Gastrocnemius medialis (tissue), 4 donors: ENCODE measurements around the gene ALDH1A3. TPM values are rescaled to one million over a fixed set of nuclear protein-coding genes. Genes with fewer than 3 reads are reported as not detected.

Experiments
- ATAC-seq, 2 donors: fragments of 150-250 bp; one replicate each; pipeline ENCODE4 v1.9.1; 2016
- DNase-seq, 2 donors: peaks; one replicate each; pipeline ENCODE4 v3.0.0-alpha.2; 2019
- H3K27ac ChIP-seq, 4 donors: fragments of 200-600 bp; sonication (generic); 1 replicate in 1 of 4; 2 replicates in 3 of 4; pipeline ENCODE4 v1.5.1; 2016 to 2018; ENCODE audit warnings: mild to moderate bottlenecking in 2 of 4, moderate library complexity in 1 of 4
- H3K27me3 ChIP-seq, 3 donors: fragments of 200-600 bp; sonication (generic) in 2 of 3; 1 replicate in 1 of 3; 2 replicates in 2 of 3; pipeline versions ENCODE4 v1.5.1 to v1.6.0; 2016 to 2019; ENCODE audit warnings: mild to moderate bottlenecking in 1 of 3, moderate library complexity in 1 of 3
- H3K36me3 ChIP-seq, 2 donors: fragments of 200-600 bp; sonication (generic) in 1 of 2; one replicate each; pipeline ENCODE4 v1.5.1; 2017 to 2018
- H3K4me1 ChIP-seq, 2 donors: fragments of 200-600 bp; sonication (generic) in 1 of 2; one replicate each; pipeline ENCODE4 v1.5.1; 2016 to 2017; ENCODE audit warnings: mild to moderate bottlenecking in 2 of 2
- H3K4me3 ChIP-seq, 4 donors: fragments of 200-600 bp; sonication (generic) in 3 of 4; 1 replicate in 1 of 4; 2 replicates in 3 of 4; pipeline ENCODE4 v1.5.1; 2016 to 2019; ENCODE audit warnings: mild to moderate bottlenecking in 2 of 4
- H3K9me3 ChIP-seq, 3 donors: fragments of 200-600 bp; sonication (generic) in 2 of 3; 1 replicate in 1 of 3; 2 replicates in 2 of 3; pipeline ENCODE4 v1.5.1; 2016 to 2019
- POLR2A ChIP-seq, 2 donors: fragments of 450-650 bp; IDR thresholded peaks; one replicate each; pipeline ENCODE4 v1.6.1; 2017; ENCODE audit warnings: antibody characterized with exemption in 2 of 2, mild to moderate bottlenecking in 2 of 2, moderate library complexity in 2 of 2
- in situ Hi-C, 4 donors: fragments of 200-750 bp; cut with MboI; loops; one replicate each; pipeline versions ENCODE4 v1.15.0 to v1.8.0; 2017; ENCODE audit warnings: low sequenced_read_pairs in 4 of 4
- intact Hi-C: fragments of 100-400 bp; cut with DNase I; formaldehyde crosslinking; loops from one replicate; pipeline ENCODE4 v1.15.1; 2023; ENCODE audit warnings: low total_unique reads
- total RNA-seq, 4 donors: library from RNA; depleted of rRNA; stranded (reverse); fragments of >200 nt; gene quantifications; one replicate each; pipeline versions ENCODE4 v1.1.0 to v1.2.3, GENCODE V29; 2016
- TF ChIP-seq, protein P1 (sequence below), 5 experiments: fragments of 450-650 bp in 3 of 5; fragments of 200-600 bp in 2 of 5; sonication (generic) in 2 of 5; IDR thresholded peaks in 4 of 5; conservative IDR thresholded peaks in 1 of 5; 1 replicate in 4 of 5; 2 replicates in 1 of 5; pipeline ENCODE4 v1.5.1; 2016 to 2019; ENCODE audit warnings: antibody characterized with exemption in 5 of 5, mild to moderate bottlenecking in 3 of 5, moderate library complexity in 3 of 5

The ALDH1A3 gene
- total RNA-seq, 4 donors from 2014 or later = 5.8 to 33.9 (median 15.1) TPM

DNA sequence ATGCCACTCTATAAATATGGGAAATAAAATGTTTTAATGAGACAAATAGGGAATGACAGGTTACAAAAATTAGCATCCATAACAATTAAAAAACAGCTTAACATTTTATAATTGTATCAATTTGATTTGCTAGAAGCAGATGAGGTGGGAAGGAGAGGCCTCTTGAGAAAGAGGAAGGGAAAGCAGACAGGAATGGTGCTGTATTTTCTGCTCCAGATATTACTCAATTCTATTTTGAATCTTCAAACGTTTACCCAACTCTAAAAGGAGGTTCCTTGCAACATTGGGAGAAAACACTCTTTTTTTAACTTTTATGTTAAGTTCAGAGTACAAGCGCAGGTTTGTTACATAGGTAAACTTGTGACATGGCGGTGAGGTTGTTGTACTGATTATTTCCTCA lies 44.9 kb upstream of the ALDH1A3 start:
- intact Hi-C loops (no loop called here), in situ Hi-C loops (no loop called here)
- TF ChIP-seq POLR2A (IDR thresholded peaks at IDR 0.05) = no peak
- TF ChIP-seq, protein P1, sequence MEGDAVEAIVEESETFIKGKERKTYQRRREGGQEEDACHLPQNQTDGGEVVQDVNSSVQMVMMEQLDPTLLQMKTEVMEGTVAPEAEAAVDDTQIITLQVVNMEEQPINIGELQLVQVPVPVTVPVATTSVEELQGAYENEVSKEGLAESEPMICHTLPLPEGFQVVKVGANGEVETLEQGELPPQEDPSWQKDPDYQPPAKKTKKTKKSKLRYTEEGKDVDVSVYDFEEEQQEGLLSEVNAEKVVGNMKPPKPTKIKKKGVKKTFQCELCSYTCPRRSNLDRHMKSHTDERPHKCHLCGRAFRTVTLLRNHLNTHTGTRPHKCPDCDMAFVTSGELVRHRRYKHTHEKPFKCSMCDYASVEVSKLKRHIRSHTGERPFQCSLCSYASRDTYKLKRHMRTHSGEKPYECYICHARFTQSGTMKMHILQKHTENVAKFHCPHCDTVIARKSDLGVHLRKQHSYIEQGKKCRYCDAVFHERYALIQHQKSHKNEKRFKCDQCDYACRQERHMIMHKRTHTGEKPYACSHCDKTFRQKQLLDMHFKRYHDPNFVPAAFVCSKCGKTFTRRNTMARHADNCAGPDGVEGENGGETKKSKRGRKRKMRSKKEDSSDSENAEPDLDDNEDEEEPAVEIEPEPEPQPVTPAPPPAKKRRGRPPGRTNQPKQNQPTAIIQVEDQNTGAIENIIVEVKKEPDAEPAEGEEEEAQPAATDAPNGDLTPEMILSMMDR (IDR thresholded peaks at IDR 0.05 in 4 of 5, conservative IDR thresholded peaks at IDR 0.05 in 1 of 5) = no peak
- no peak overlapping the region for H3K27ac ChIP-seq
- no peaks in the 10 kb centered on the region for H3K4me1 ChIP-seq
- H3K9me3 ChIP-seq = no peaks in the 10 kb centered on the region
- H3K36me3 ChIP-seq = no peaks in the 10 kb centered on the region
- DNase-seq (no peak), ATAC-seq (no peak)
- H3K4me3 ChIP-seq = no peak overlapping the region
- no peaks in the 10 kb centered on the region for H3K27me3 ChIP-seq

DNA sequence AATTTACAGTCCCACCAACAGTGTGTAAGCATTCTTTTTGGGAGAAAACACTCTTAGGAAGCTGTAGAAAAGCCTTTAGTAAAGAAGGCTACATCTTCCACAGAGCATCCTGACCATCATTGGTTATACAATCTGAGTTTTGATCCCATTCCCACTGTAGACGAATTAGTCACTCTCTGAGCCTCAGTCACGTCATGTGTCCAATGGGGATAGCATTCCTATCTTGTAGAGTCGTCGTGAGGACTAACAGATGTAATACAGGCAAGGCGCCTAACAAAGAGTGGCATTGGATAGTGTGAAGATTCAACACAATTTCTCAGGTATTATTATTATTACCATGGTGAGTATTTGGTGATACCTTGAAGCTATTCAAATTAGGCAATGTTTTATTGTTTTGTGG lies 44.0 kb upstream of the ALDH1A3 start:
- Histone ChIP-seq H3K4me1 (no peaks in the 10 kb centered on the region), H3K27ac (no peak overlapping the region), H3K36me3 (no peaks in the 10 kb centered on the region), H3K27me3 (no peaks in the 10 kb centered on the region), H3K4me3 (no peak overlapping the region), H3K9me3 (no peaks in the 10 kb centered on the region)
- DNase-seq (no peak), ATAC-seq (no peak)
- no peak for TF ChIP-seq POLR2A (IDR thresholded peaks at IDR 0.05)
- TF ChIP-seq, protein P1 (IDR thresholded peaks at IDR 0.05 in 4 of 5, conservative IDR thresholded peaks at IDR 0.05 in 1 of 5) = no peak
- in situ Hi-C loops = no loop called here
- intact Hi-C loops = no loop called here

DNA sequence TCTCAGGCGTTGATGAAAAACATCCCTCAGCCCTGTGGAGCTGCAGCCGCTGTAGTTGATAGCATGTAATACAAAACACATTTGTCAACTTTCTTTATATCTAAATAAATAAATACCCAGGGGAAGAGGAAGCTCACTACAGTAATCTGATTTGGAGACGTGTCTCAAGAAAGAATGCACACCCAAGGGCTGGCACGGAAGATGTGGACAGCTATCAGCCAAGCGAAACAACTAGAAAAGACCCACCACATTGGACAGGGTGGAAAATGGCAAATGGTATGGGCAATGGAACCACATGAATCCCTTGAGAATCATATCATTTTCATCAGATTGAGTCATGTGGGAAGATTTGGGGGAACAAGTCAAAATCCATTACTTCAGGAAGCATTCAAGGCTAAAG lies 43.1 kb upstream of the ALDH1A3 start:
- Histone ChIP-seq H3K27me3 (no peaks in the 10 kb centered on the region), H3K4me1 (no peaks in the 10 kb centered on the region), H3K9me3 (no peaks in the 10 kb centered on the region), H3K4me3 (no peak overlapping the region), H3K36me3 (no peaks in the 10 kb centered on the region), H3K27ac (no peak overlapping the region)
- intact Hi-C loops (no loop called here), in situ Hi-C loops (no loop called here)
- ATAC-seq (no peak), DNase-seq (no peak)
- no peak for TF ChIP-seq POLR2A (IDR thresholded peaks at IDR 0.05)

DNA sequence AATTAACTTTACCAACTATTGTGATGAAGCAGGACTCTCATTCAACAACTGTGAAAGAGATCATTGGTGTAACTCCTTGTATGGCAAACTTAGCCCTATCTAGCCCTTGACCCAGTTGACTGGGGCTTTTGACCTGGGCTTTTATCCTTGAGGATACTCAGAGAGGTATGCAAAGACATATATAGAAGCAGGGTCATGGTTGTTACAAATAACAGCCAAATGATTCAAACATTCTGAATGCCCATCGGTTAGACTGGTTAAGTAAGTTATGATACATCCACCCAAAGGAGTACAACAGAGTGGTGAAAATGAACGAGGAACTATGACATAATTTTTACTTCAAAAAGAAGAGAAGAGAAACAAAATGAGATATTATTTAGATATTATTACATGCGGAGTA lies 38.2 kb upstream of the ALDH1A3 start:
- ATAC-seq = no peak
- intact Hi-C loops = no loop called here
- TF ChIP-seq, protein P1 (IDR thresholded peaks at IDR 0.05 in 4 of 5, conservative IDR thresholded peaks at IDR 0.05 in 1 of 5) = no peak
- no peak for TF ChIP-seq POLR2A (IDR thresholded peaks at IDR 0.05)
- Histone ChIP-seq H3K4me3 (no peak overlapping the region), H3K27me3 (no peaks in the 10 kb centered on the region), H3K27ac (no peak overlapping the region), H3K9me3 (no peaks in the 10 kb centered on the region), H3K36me3 (no peaks in the 10 kb centered on the region), H3K4me1 (no peaks in the 10 kb centered on the region)
- in situ Hi-C loops = no loop called here
- no peak for DNase-seq

DNA sequence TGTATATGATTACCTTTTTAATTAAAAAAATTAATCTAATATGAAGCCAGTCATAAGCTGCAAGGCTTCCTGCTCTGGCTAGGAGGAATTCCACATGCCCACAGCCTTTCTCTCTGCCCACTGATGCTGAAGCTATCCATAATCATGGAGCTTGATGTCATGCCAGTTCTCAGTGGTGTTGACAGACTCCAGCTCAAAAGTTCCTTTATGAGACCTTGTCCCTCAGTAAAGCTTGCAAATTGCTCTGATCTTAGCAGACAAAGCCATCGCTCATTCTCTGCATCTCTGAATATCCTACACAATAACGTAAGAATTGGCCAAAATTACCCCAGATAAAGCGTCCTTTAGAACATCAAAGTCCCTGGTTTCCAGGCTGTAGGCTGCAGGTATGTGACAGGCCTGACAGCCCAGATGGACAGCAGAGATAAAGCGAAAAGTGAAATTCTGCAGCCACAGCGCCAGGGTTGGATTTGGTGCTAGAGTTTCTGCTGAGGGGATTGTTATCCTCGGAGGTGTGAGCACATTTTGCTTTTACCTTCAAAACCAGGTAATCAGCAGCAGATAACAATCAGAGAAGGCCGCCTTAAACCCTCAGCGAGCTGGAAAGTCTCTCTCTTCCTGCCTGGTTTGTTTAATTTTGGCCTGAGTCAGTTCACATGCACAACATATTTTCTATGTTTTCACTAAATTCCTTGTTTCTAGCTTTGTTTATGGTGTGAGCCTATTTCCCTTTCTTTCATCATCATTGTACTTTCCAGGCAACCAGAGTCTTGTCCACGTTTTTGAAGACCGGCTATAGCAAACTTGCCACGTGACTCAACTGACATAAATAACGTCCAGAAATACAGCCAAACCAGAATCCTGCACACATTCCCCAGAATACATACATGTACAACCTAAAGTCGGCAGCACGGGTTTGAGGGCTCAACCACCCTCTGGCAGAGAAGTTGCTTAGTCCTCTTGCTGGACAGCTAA lies 36.6 kb upstream of the ALDH1A3 start:
- in situ Hi-C loops (no loop called here), intact Hi-C loops (no loop called here)
- H3K4me1 ChIP-seq = no peaks in the 10 kb centered on the region
- H3K27me3 ChIP-seq = peaks cover 0 to 4% (median 0%) of the 10 kb centered on the region in 3 donors
- TF ChIP-seq POLR2A (IDR thresholded peaks at IDR 0.05) = no peak
- TF ChIP-seq, protein P1 (IDR thresholded peaks at IDR 0.05 in 4 of 5, conservative IDR thresholded peaks at IDR 0.05 in 1 of 5) = no peak
- H3K9me3 ChIP-seq = no peaks in the 10 kb centered on the region
- H3K4me3 ChIP-seq = no peak overlapping the region
- H3K36me3 ChIP-seq = no peaks in the 10 kb centered on the region
- DNase-seq = no peak
- H3K27ac ChIP-seq = no peak overlapping the region
- ATAC-seq = no peak
